Measurements from ENCODE around the gene NRF1.

- TF ChIP-seq ZNF384 (IDR thresholded peaks at IDR 0.05) (no peak), BHLHE40 (IDR thresholded peaks at IDR 0.05; ENCODE audit: borderline replicate concordance) (no peak), FOXM1 (IDR thresholded peaks at IDR 0.05; ENCODE audit: borderline replicate concordance) (no peak), SP1 (IDR thresholded peaks at IDR 0.05) (no peak), FOXK2 (IDR thresholded peaks at IDR 0.05) (no peak), FOXA1 (IDR thresholded peaks at IDR 0.05) (no peak), PKNOX1 (IDR thresholded peaks at IDR 0.05) (no peak), TARDBP (IDR thresholded peaks at IDR 0.05) (no peak), ELF4 (IDR thresholded peaks at IDR 0.05) (no peak), HDGF (IDR thresholded peaks at IDR 0.05; ENCODE audit: borderline replicate concordance) (no peak), ARNT (IDR thresholded peaks at IDR 0.05) (no peak), L3MBTL2 (conservative IDR thresholded peaks at IDR 0.05) (no peak)
Observed at GRCh38 chr7:129796186-129796775, 184.8 kb downstream of the NRF1 start.

Data from HEK293T (cell line).